Thyroid gland (tissue), 4 donors: ENCODE data around the gene TRPT1. TPM values are rescaled to one million over a fixed set of nuclear protein-coding genes. Genes with fewer than 3 reads are reported as not detected.
A peak's percentile ranks its signal among the peaks of the same experiment; 100 is the strongest.

Source experiments
- DNase-seq, 2 donors: peaks; one replicate each; pipeline ENCODE4 v3.0.0-alpha.2; 2019
- H3K27ac ChIP-seq, 3 donors: fragments of 200-600 bp; sonication (generic); 1 replicate in 2 of 3; 2 replicates in 1 of 3; pipeline ENCODE4 v1.5.1; 2016 to 2019; ENCODE audit warnings: mild to moderate bottlenecking in 1 of 3, moderate library complexity in 1 of 3
- H3K27me3 ChIP-seq: fragments of 200-600 bp; sonication (generic); one replicate; pipeline ENCODE4 v1.5.1; 2019
- H3K36me3 ChIP-seq, 2 donors: fragments of 200-600 bp; sonication (generic); one replicate each; pipeline ENCODE4 v1.5.1; 2016 to 2019
- H3K4me1 ChIP-seq, 2 donors: fragments of 200-600 bp; sonication (generic); one replicate each; pipeline ENCODE4 v1.5.1; 2017 to 2019
- H3K4me3 ChIP-seq, 3 donors: fragments of 200-600 bp; sonication (generic); replicated peaks in 1 of 3; 1 replicate in 2 of 3; 2 replicates in 1 of 3; pipeline ENCODE4 v1.5.1; 2016; ENCODE audit warnings: mild to moderate bottlenecking in 1 of 3
- H3K9me3 ChIP-seq: fragments of 200-600 bp; sonication (generic); one replicate; pipeline ENCODE4 v1.5.1; 2017
- CTCF ChIP-seq, 6 experiments: fragments of 200-600 bp in 3 of 6; fragments of 450-650 bp in 3 of 6; sonication (generic) in 3 of 6; IDR thresholded peaks; one replicate each; pipeline ENCODE4 v1.5.1; 2016 to 2019; ENCODE audit warnings: antibody characterized with exemption in 6 of 6, mild to moderate bottlenecking in 2 of 6, inconsistent platforms in 1 of 6, moderate library complexity in 1 of 6
- POLR2A ChIP-seq, 2 donors: fragments of 450-650 bp; IDR thresholded peaks; one replicate each; pipeline ENCODE4 v1.6.1; 2017; ENCODE audit warnings: antibody characterized with exemption in 2 of 2, mild to moderate bottlenecking in 2 of 2, moderate library complexity in 1 of 2
- WGBS, 2 donors: methylation state at CpG; one replicate each; pipeline ENCODE4 v1.1.5; 2017; 5-methylcytosine and 5-hydroxymethylcytosine counted together
- intact Hi-C: fragments of 100-400 bp; cut with DNase I; formaldehyde crosslinking; loops from one replicate; pipeline ENCODE4 v1.15.1; 2023
- total RNA-seq, 4 donors: library from RNA; depleted of rRNA; stranded (reverse); fragments of >200 nt; gene quantifications; one replicate each; pipeline ENCODE4 v1.2.3, GENCODE V29; 2016

The TRPT1 gene
- total RNA-seq, 4 donors from 2014 or later: 50.5 to 90.8 (median 65.9) TPM

- H3K4me1 ChIP-seq: peaks cover 35 to 40% of the 10 kb centered on the region in 2 donors
- no peaks in the 10 kb centered on the region for H3K27me3 ChIP-seq
- peak overlapping the region; percentile 68 to 92 (median 87) for H3K27ac ChIP-seq
- H3K36me3 ChIP-seq: no peaks in the 10 kb centered on the region
- peak overlapping the region; percentile 82 to 94 (median 89) for H3K4me3 ChIP-seq
- intact Hi-C loops: no loop called here
- H3K9me3 ChIP-seq: no peaks in the 10 kb centered on the region
- DNase-seq: peak; percentile 58 to 60
- no peak for TF ChIP-seq POLR2A (IDR thresholded peaks at IDR 0.05)
- no peak for TF ChIP-seq CTCF (IDR thresholded peaks at IDR 0.05)
- 21 to 22% methylated on average over 14 to 19 of the region's 26 CpGs for WGBS, 2 donors
These were observed 593 bp upstream of the TRPT1 start for GRCh38 chr11:64226507-64227051.

GRCh38 chr11:64224891-64225607 is 937 bp downstream of the TRPT1 start:
- no peaks in the 10 kb centered on the region for H3K27me3 ChIP-seq
- 72 to 85% methylated on average over 10 to 15 of the region's 22 CpGs for WGBS, 2 donors
- H3K4me3 ChIP-seq: peak overlapping the region; percentile 82 to 94 (median 89)
- H3K36me3 ChIP-seq: peaks cover 0 to 7% of the 10 kb centered on the region in 2 donors
- H3K9me3 ChIP-seq: no peaks in the 10 kb centered on the region
- no peak for TF ChIP-seq CTCF (IDR thresholded peaks at IDR 0.05)
- no peak for TF ChIP-seq POLR2A (IDR thresholded peaks at IDR 0.05)
- peaks cover 28 to 33% of the 10 kb centered on the region in 2 donors for H3K4me1 ChIP-seq
- intact Hi-C loops: no loop called here
- H3K27ac ChIP-seq: peak overlapping the region; percentile 68 to 92 (median 78)
- DNase-seq: no peak

GRCh38 chr11:64224151-64224890 is 1.7 kb downstream of the TRPT1 start:
- DNase-seq: no peak
- Histone ChIP-seq H3K36me3 (peaks cover 0 to 7% of the 10 kb centered on the region in 2 donors), H3K27ac (no peak overlapping the region), H3K4me1 (peaks cover 21 to 26% of the 10 kb centered on the region in 2 donors), H3K27me3 (no peaks in the 10 kb centered on the region), H3K4me3 (no peak overlapping the region), H3K9me3 (no peaks in the 10 kb centered on the region)
- intact Hi-C loops: no loop called here
- WGBS, 2 donors: 91 to 95% methylated on average over 15 to 17 of the region's 17 CpGs
- no peak for TF ChIP-seq POLR2A (IDR thresholded peaks at IDR 0.05)
- TF ChIP-seq CTCF (IDR thresholded peaks at IDR 0.05): no peak

- Histone ChIP-seq H3K27me3 (no peaks in the 10 kb centered on the region), H3K4me3 (no peak overlapping the region), H3K9me3 (no peaks in the 10 kb centered on the region), H3K27ac (no peak overlapping the region), H3K4me1 (peaks cover 21% of the 10 kb centered on the region in 2 donors), H3K36me3 (peaks cover 0 to 7% of the 10 kb centered on the region in 2 donors)
- no peak for TF ChIP-seq POLR2A (IDR thresholded peaks at IDR 0.05)
- TF ChIP-seq CTCF (IDR thresholded peaks at IDR 0.05): no peak
- 83 to 91% methylated on average over 20 to 23 of the region's 24 CpGs for WGBS, 2 donors
- intact Hi-C loops: no loop called here
- no peak for DNase-seq
These were observed 2.9 kb downstream of the TRPT1 start for GRCh38 chr11:64223001-64223651.
